ENCODE data around the gene POLR3H. TPM values are rescaled to one million over a fixed set of nuclear protein-coding genes. Genes with fewer than 3 reads are reported as not detected.

Gene POLR3H
- 15.0 and 22.0 TPM in 2 replicates for total RNA-seq (2014; rRNA removed; shearing (Covaris generic))

GRCh38 chr22:41543854-41544670 is at the start of gene POLR3H:
TSS of gene POLR3H (minus strand) at chr22:41544470. CDS start at chr22:41544101, 369 bp downstream.

GRCh38 chr22:41589391-41590241 is 45.3 kb upstream of the POLR3H start, which contains the start of gene PMM1:
TSS of gene PMM1 (minus strand) at chr22:41589840. CDS start at chr22:41589805, 35 bp downstream.

Other genes starting within 250 kb of the POLR3H start
- gene ZC3H7B, start 242.9 kb downstream of the POLR3H start, total RNA-seq (2014; rRNA removed; shearing (Covaris generic)) = 34.8 and 35.3 TPM in 2 replicates
- gene TEF, start 162.5 kb downstream of the POLR3H start, total RNA-seq (2014; rRNA removed; shearing (Covaris generic)) = 4.8 and 5.5 TPM in 2 replicates
- 25.1 and 25.4 TPM in 2 replicates for gene TOB2, start 97.7 kb downstream of the POLR3H start, total RNA-seq (2014; rRNA removed; shearing (Covaris generic))
- 67.3 and 74.7 TPM in 2 replicates for gene PHF5A, start 75.8 kb downstream of the POLR3H start, total RNA-seq (2014; rRNA removed; shearing (Covaris generic))
- 45.5 and 51.5 TPM in 2 replicates for gene ACO2, start 75.4 kb downstream of the POLR3H start, total RNA-seq (2014; rRNA removed; shearing (Covaris generic))
- 0.13 TPM in 1 of 2 replicates, not detected in the other for gene CSDC2, start 16.5 kb upstream of the POLR3H start, total RNA-seq (2014; rRNA removed; shearing (Covaris generic))
- 13.2 and 16.8 TPM in 2 replicates for gene PMM1, start 45.4 kb upstream of the POLR3H start, total RNA-seq (2014; rRNA removed; shearing (Covaris generic))
- gene DESI1, start 76.6 kb upstream of the POLR3H start, total RNA-seq (2014; rRNA removed; shearing (Covaris generic)) = 19.8 and 25.2 TPM in 2 replicates
- gene XRCC6, start 76.8 kb upstream of the POLR3H start, total RNA-seq (2014; rRNA removed; shearing (Covaris generic)) = 310 and 343 TPM in 2 replicates
- 150 and 170 TPM in 2 replicates for gene SNU13, start 144.4 kb upstream of the POLR3H start, total RNA-seq (2014; rRNA removed; shearing (Covaris generic))
- 0.11 TPM in 1 of 2 replicates, not detected in the other for gene MEI1, start 155.0 kb upstream of the POLR3H start, total RNA-seq (2014; rRNA removed; shearing (Covaris generic))